CD14-positive monocyte (primary cell): ENCODE data around the gene CCL19. TPM values are rescaled to one million over a fixed set of nuclear protein-coding genes. Genes with fewer than 3 reads are reported as not detected.

ENCODE experiments used
- DNase-seq, 3 donors: peaks; one replicate each; pipeline ENCODE4 v3.0.0-alpha.2; 2011 to 2022
- H2AFZ ChIP-seq: 2 replicates; pipeline ENCODE4 v1.6.0; 2012; ENCODE audit warnings: mild to moderate bottlenecking, low read depth, low read length, inconsistent platforms; ENCODE audit not compliant: insufficient read depth, poor library complexity, severe bottlenecking
- H3K27ac ChIP-seq, 2 donors: 1 replicate in 1 of 2; 2 replicates in 1 of 2; pipeline ENCODE4 v1.5.1; 2012 to 2013; ENCODE audit warnings: low read length in 2 of 2, control low read depth in 1 of 2, inconsistent platforms in 1 of 2, low read depth in 1 of 2, mild to moderate bottlenecking in 1 of 2
- H3K27me3 ChIP-seq, 2 donors: one replicate each; pipeline versions ENCODE4 v1.6.0 to v1.6.1; 2011 to 2013; ENCODE audit warnings: low read length in 2 of 2; ENCODE audit not compliant: control insufficient read depth in 2 of 2, insufficient read depth in 2 of 2
- H3K36me3 ChIP-seq, 2 donors: replicated peaks in 1 of 2; 1 replicate in 1 of 2; 2 replicates in 1 of 2; pipeline versions ENCODE4 v1.5.1 to v1.6.1; 2012 to 2013; ENCODE audit warnings: low read length in 2 of 2, control low read depth in 1 of 2, inconsistent platforms in 1 of 2, mild to moderate bottlenecking in 1 of 2; ENCODE audit not compliant: insufficient read depth in 2 of 2, control insufficient read depth in 1 of 2
- H3K4me1 ChIP-seq, 2 donors: 1 replicate in 1 of 2; 2 replicates in 1 of 2; pipeline versions ENCODE4 v1.5.1 to v1.6.1; 2012 to 2013; ENCODE audit warnings: low read length in 2 of 2, control low read depth in 1 of 2, inconsistent platforms in 1 of 2, mild to moderate bottlenecking in 1 of 2, moderate library complexity in 1 of 2; ENCODE audit not compliant: insufficient read depth in 2 of 2, control insufficient read depth in 1 of 2
- H3K4me2 ChIP-seq: replicated peaks from 2 replicates; pipeline ENCODE3; 2012; ENCODE audit warnings: low read length, moderate library complexity, mild to moderate bottlenecking; ENCODE audit not compliant: poor library complexity, severe bottlenecking; ENCODE audit errors: extremely low read depth
- H3K4me3 ChIP-seq, 3 experiments: fragments of 200-600 bp in 1 of 3; sonication (generic) in 1 of 3; replicated peaks in 1 of 3; 1 replicate in 2 of 3; 2 replicates in 1 of 3; pipeline ENCODE4 v1.5.1; 2011 to 2013; ENCODE audit warnings: low read length in 3 of 3, mild to moderate bottlenecking in 3 of 3, control low read depth in 2 of 3, low read depth in 2 of 3, inconsistent platforms in 1 of 3, moderate library complexity in 1 of 3
- H3K79me2 ChIP-seq: 2 replicates; pipeline ENCODE4 v1.6.0; 2012; ENCODE audit warnings: mild to moderate bottlenecking, control low read depth, inconsistent platforms, low read length, moderate library complexity; ENCODE audit not compliant: insufficient read depth
- H3K9ac ChIP-seq: 2 replicates; pipeline ENCODE4 v1.6.0; 2017; ENCODE audit warnings: low read length, mild to moderate bottlenecking; ENCODE audit not compliant: insufficient read depth, poor library complexity, severe bottlenecking
- H3K9me3 ChIP-seq, 2 donors: replicated peaks in 1 of 2; 1 replicate in 1 of 2; 2 replicates in 1 of 2; pipeline versions ENCODE4 v1.5.1 to v1.6.1; 2012 to 2013; ENCODE audit warnings: low read length in 2 of 2, control low read depth in 1 of 2; ENCODE audit not compliant: control insufficient read depth in 1 of 2, insufficient read depth in 1 of 2
- H4K20me1 ChIP-seq: 2 replicates; pipeline ENCODE4 v1.6.0; 2012; ENCODE audit warnings: mild to moderate bottlenecking, low read length, control low read depth, moderate library complexity; ENCODE audit not compliant: insufficient read depth
- H3K27ac Mint-ChIP-seq, 7 donors: one replicate each; pipeline ENCODE4 v1.8.0; 2020; ENCODE audit warnings: mild to moderate bottlenecking in 7 of 7, mixed read lengths in 7 of 7, moderate library complexity in 6 of 7, inconsistent platforms in 2 of 7
- H3K27me3 Mint-ChIP-seq, 3 donors: one replicate each; pipeline ENCODE4 v1.8.0; 2021 to 2022; ENCODE audit warnings: low read depth in 3 of 3, mild to moderate bottlenecking in 3 of 3, mixed read lengths in 3 of 3, moderate library complexity in 3 of 3, inconsistent platforms in 1 of 3
- H3K36me3 Mint-ChIP-seq, 2 donors: one replicate each; pipeline ENCODE4 v1.8.0; 2020; ENCODE audit warnings: mixed read lengths in 2 of 2, inconsistent platforms in 1 of 2, mild to moderate bottlenecking in 1 of 2
- H3K4me1 Mint-ChIP-seq: one replicate; pipeline ENCODE4 v1.8.0; 2020; ENCODE audit warnings: mild to moderate bottlenecking, mixed read lengths
- H3K4me3 Mint-ChIP-seq, 2 donors: one replicate each; pipeline ENCODE4 v1.8.0; 2020; ENCODE audit warnings: mild to moderate bottlenecking in 2 of 2, mixed read lengths in 2 of 2, moderate library complexity in 1 of 2
- H3K9me3 Mint-ChIP-seq, 7 donors: one replicate each; pipeline ENCODE4 v1.8.0; 2020 to 2022; ENCODE audit warnings: mixed read lengths in 7 of 7, mild to moderate bottlenecking in 6 of 7, moderate library complexity in 6 of 7, inconsistent platforms in 2 of 7
- WGBS: methylation state at CpG from one replicate; pipeline ENCODE4 v1.1.5; 2013; ENCODE audit warnings: missing lambda C conversion rate; ENCODE audit not compliant: insufficient coverage; 5-methylcytosine and 5-hydroxymethylcytosine counted together
- intact Hi-C, 2 donors: fragments of 100-400 bp; cut with micrococcal nuclease; formaldehyde crosslinking; loops; one replicate each; pipeline versions ENCODE4 v1.15.0 to v1.15.1; 2023
- polyA plus RNA-seq, 3 donors: library from polyadenylated mRNA; depleted of rRNA in 1 of 3; unstranded in 2 of 3; stranded (reverse) in 1 of 3; fragments of 300-500 nt in 2 of 3; fragments of >200 nt in 1 of 3; fragmentation: Illumina TruSeq in 2 of 3; gene quantifications; 1 replicate in 2 of 3; 2 replicates in 1 of 3; pipeline ENCODE4 v1.2.3, GENCODE V29; 2012 to 2021
- TF ChIP-seq, protein P1 (sequence below): fragments of 200-600 bp; IDR thresholded peaks from one replicate; pipeline ENCODE4 v1.8.0; 2022; ENCODE audit warnings: antibody characterized with exemption, mild to moderate bottlenecking

CCL19 gene
- polyA plus RNA-seq, 3 donors, result 0.21 TPM; not detected in 2

DNA sequence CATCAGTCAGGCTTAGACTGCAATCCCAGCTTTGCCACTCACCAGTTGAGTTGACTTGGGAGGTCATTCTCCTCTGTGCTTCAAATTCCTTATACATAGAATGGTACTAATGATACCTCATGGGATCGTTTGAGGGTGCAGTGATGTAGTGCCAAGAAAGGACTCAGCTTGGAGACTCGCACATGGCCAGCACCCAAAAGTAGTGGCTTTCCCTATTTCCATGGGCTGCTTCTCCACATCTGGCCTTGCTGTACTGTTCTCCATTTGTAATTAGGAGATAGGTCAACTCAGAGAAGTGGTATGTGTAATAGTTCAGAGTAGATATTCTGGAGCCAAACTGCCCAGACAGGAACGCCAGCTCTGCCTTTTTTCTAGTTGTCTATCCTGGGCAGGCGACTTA is 5.5 kb downstream of the CCL19 start:
- no peak for DNase-seq
- H3K36me3 Mint-ChIP-seq, result no peaks in the 10 kb centered on the region

DNA sequence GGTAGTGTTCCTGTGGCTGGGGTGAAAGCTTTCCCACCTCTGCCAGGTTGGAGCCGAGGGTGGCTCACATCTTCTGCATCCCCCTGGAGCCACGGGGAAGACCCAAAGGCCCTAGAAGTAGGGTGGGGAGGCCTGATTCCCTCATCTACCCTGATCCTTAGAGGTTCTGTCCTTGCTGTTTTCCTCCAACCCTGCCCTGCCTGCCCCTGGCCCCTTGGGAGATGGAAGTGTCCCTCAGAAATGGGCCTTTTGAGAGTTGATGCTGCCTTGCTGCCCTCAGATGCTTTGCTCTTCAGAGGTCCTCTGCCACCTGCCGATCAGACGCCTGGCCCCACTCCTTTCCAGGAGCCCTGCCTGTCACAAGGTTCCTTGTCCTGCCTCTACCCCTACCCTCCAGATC is 6.3 kb downstream of the CCL19 start:
- Histone ChIP-seq H3K79me2 (no peaks in the 10 kb centered on the region), H3K4me1 (peaks cover 12% of the 10 kb centered on the region in 2 donors), H3K36me3 (no peaks in the 10 kb centered on the region), H3K9me3 (no peaks in the 10 kb centered on the region), H3K4me3 (no peak overlapping the region), H3K27me3 (no peaks in the 10 kb centered on the region), H3K4me2 (no peak overlapping the region), H4K20me1 (no peaks in the 10 kb centered on the region), H2AFZ (no peak overlapping the region), H3K9ac (no peak overlapping the region), H3K27ac (no peak overlapping the region)
- no peak for DNase-seq
- Mint-ChIP-seq H3K36me3 (no peaks in the 10 kb centered on the region), H3K4me3 (no peak overlapping the region), H3K4me1 (peaks cover 20% of the 10 kb centered on the region), H3K27ac (peak overlapping the region in 1 of 7 donors; percentile 70), H3K9me3 (peaks cover 0 to 3% (median 0%) of the 10 kb centered on the region in 7 donors), H3K27me3 (peaks cover 0 to 6% (median under 1%) of the 10 kb centered on the region in 3 donors)
- intact Hi-C loops, result no loop called here
- WGBS, result 94% methylated on average over 2 of the region's 4 CpGs
- TF ChIP-seq, protein P1, sequence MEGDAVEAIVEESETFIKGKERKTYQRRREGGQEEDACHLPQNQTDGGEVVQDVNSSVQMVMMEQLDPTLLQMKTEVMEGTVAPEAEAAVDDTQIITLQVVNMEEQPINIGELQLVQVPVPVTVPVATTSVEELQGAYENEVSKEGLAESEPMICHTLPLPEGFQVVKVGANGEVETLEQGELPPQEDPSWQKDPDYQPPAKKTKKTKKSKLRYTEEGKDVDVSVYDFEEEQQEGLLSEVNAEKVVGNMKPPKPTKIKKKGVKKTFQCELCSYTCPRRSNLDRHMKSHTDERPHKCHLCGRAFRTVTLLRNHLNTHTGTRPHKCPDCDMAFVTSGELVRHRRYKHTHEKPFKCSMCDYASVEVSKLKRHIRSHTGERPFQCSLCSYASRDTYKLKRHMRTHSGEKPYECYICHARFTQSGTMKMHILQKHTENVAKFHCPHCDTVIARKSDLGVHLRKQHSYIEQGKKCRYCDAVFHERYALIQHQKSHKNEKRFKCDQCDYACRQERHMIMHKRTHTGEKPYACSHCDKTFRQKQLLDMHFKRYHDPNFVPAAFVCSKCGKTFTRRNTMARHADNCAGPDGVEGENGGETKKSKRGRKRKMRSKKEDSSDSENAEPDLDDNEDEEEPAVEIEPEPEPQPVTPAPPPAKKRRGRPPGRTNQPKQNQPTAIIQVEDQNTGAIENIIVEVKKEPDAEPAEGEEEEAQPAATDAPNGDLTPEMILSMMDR, result no peak

More for the DNA sequence above, 5.5 kb downstream of the CCL19 start:
- Histone ChIP-seq H3K9me3 (no peaks in the 10 kb centered on the region), H3K4me2 (no peak overlapping the region), H4K20me1 (no peaks in the 10 kb centered on the region), H3K4me1 (peaks cover 14 to 15% of the 10 kb centered on the region in 2 donors), H3K36me3 (no peaks in the 10 kb centered on the region), H3K79me2 (no peaks in the 10 kb centered on the region), H3K9ac (no peak overlapping the region), H3K27me3 (no peaks in the 10 kb centered on the region), H3K4me3 (no peak overlapping the region), H2AFZ (no peak overlapping the region), H3K27ac (no peak overlapping the region)
- Mint-ChIP-seq H3K4me1 (peaks cover 23% of the 10 kb centered on the region), H3K27me3 (peaks cover 0 to 6% (median 3%) of the 10 kb centered on the region in 3 donors), H3K4me3 (no peak overlapping the region), H3K9me3 (peaks cover 0 to 3% (median 0%) of the 10 kb centered on the region in 7 donors), H3K27ac (no peak overlapping the region)
- WGBS, result 50% methylated on average over 2 of the region's 4 CpGs
- TF ChIP-seq, protein P1, result no peak
- intact Hi-C loops, result no loop called here
